Naive thymus-derived CD4-positive, alpha-beta T cell (primary cell): ENCODE data around the gene LRRC15. TPM values are rescaled to one million over a fixed set of nuclear protein-coding genes. Genes with fewer than 3 reads are reported as not detected.

ENCODE experiments used
- ATAC-seq: fragments of 150-1000 bp; cut with Tn5 transposase; 2 replicates; pipeline ENCODE4 v1.10.0; 2021; ENCODE audit warnings: mild to moderate bottlenecking, moderate library complexity
- CTCF ChIA-PET: fragments of 350-600 bp; sonication (Branson Sonifier 250); formaldehyde crosslinking; loops from one replicate; lab custom pipeline; 2021; ENCODE audit warnings: antibody characterized with exemption; lab: Charles Lee
- POLR2A ChIA-PET: fragments of 350-600 bp; sonication (Branson Sonifier 250); formaldehyde crosslinking; loops from one replicate; lab custom pipeline; 2021; ENCODE audit warnings: antibody characterized with exemption, inconsistent platforms; lab: Charles Lee
- DNase-seq, 9 donors: peaks; one replicate each; pipeline versions ENCODE4 v3.0.0 to v3.0.0-alpha.2; 2020 to 2022; ENCODE audit warnings: mixed read lengths in 1 of 9
- H3K27ac ChIP-seq: one replicate; pipeline ENCODE4 v1.7.0; 2013; ENCODE audit warnings: mild to moderate bottlenecking, low read depth, low read length, moderate library complexity
- H3K27me3 ChIP-seq, 2 donors: one replicate each; pipeline ENCODE4 v1.7.0; 2013; ENCODE audit warnings: low read length in 2 of 2, mild to moderate bottlenecking in 2 of 2, moderate library complexity in 2 of 2; ENCODE audit not compliant: control insufficient read depth in 2 of 2, insufficient read depth in 2 of 2
- H3K36me3 ChIP-seq, 3 experiments: 1 replicate in 2 of 3; 2 replicates in 1 of 3; pipeline ENCODE4 v1.7.0; 2013; ENCODE audit warnings: low read length in 3 of 3, mild to moderate bottlenecking in 3 of 3, moderate library complexity in 1 of 3; ENCODE audit not compliant: insufficient read depth in 3 of 3, control insufficient read depth in 2 of 3
- H3K4me1 ChIP-seq, 2 donors: one replicate each; pipeline ENCODE4 v1.7.0; 2013; ENCODE audit warnings: low read length in 2 of 2, mild to moderate bottlenecking in 2 of 2, moderate library complexity in 1 of 2; ENCODE audit not compliant: control insufficient read depth in 2 of 2, insufficient read depth in 2 of 2
- H3K4me3 ChIP-seq: 2 replicates; pipeline ENCODE4 v1.7.0; 2013; ENCODE audit warnings: mild to moderate bottlenecking, low read length
- H3K9me3 ChIP-seq, 3 experiments: 1 replicate in 2 of 3; 2 replicates in 1 of 3; pipeline ENCODE4 v1.7.0; 2013; ENCODE audit warnings: low read length in 3 of 3; ENCODE audit not compliant: control insufficient read depth in 2 of 3
- H3K27ac Mint-ChIP-seq, 9 donors: one replicate each; pipeline ENCODE4 v1.8.0; 2020 to 2022; ENCODE audit warnings: mixed read lengths in 9 of 9, mild to moderate bottlenecking in 8 of 9, moderate library complexity in 5 of 9, inconsistent platforms in 2 of 9
- H3K27me3 Mint-ChIP-seq, 5 donors: one replicate each; pipeline ENCODE4 v1.8.0; 2021 to 2022; ENCODE audit warnings: mixed read lengths in 5 of 5, mild to moderate bottlenecking in 1 of 5
- H3K36me3 Mint-ChIP-seq, 5 donors: one replicate each; pipeline ENCODE4 v1.8.0; 2020 to 2022; ENCODE audit warnings: mixed read lengths in 5 of 5, mild to moderate bottlenecking in 3 of 5, inconsistent platforms in 1 of 5
- H3K4me1 Mint-ChIP-seq, 7 donors: one replicate each; pipeline ENCODE4 v1.8.0; 2020 to 2022; ENCODE audit warnings: mixed read lengths in 7 of 7, mild to moderate bottlenecking in 3 of 7, inconsistent platforms in 1 of 7
- H3K4me3 Mint-ChIP-seq, 10 donors: one replicate each; pipeline ENCODE4 v1.8.0; 2020 to 2022; ENCODE audit warnings: mild to moderate bottlenecking in 10 of 10, mixed read lengths in 10 of 10, moderate library complexity in 6 of 10, inconsistent platforms in 2 of 10
- H3K9me3 Mint-ChIP-seq, 11 donors: one replicate each; pipeline ENCODE4 v1.8.0; 2020 to 2022; ENCODE audit warnings: mixed read lengths in 11 of 11, mild to moderate bottlenecking in 4 of 11, inconsistent platforms in 1 of 11, moderate library complexity in 1 of 11
- intact Hi-C, 2 donors: fragments of 100-400 bp; cut with micrococcal nuclease; formaldehyde crosslinking; loops; one replicate each; pipeline ENCODE4 v1.15.1; 2023
- polyA plus RNA-seq, 2 donors: library from polyadenylated mRNA; unstranded; fragments of 300-500 nt; fragmentation: Illumina TruSeq; gene quantifications; one replicate each; pipeline ENCODE4 v1.2.3, GENCODE V29; 2021
- total RNA-seq, 6 experiments: library from RNA in 5 of 6; stranded (reverse) in 5 of 6; gene quantifications; 1 replicate in 5 of 6; 2 replicates in 1 of 6; pipeline ENCODE4 v1.2.3 and lab custom pipeline; 2021 to 2026

Gene LRRC15
- total and polyA plus RNA-seq, 7 experiments from 2014 or later, result not detected

GRCh38 chr3:194380326-194380725, 10.8 kb upstream of the LRRC15 start:
- no peaks in the 10 kb centered on the region for H3K36me3 Mint-ChIP-seq

GRCh38 chr3:194379651-194380050, 10.1 kb upstream of the LRRC15 start:
- DNase-seq, result no peak
- no peak overlapping the region for H3K4me3 Mint-ChIP-seq
- Histone ChIP-seq H3K27ac (no peak overlapping the region), H3K36me3 (no peaks in the 10 kb centered on the region), H3K4me3 (no peak overlapping the region), H3K4me1 (no peaks in the 10 kb centered on the region), H3K9me3 (no peaks in the 10 kb centered on the region), H3K27me3 (no peaks in the 10 kb centered on the region)
- intact Hi-C loops, result no loop called here
- peaks cover 0 to 4% (median 0%) of the 10 kb centered on the region in 7 donors for H3K4me1 Mint-ChIP-seq
- ChIA-PET CTCF (no interaction called here), POLR2A (no interaction called here)
- H3K36me3 Mint-ChIP-seq, result no peaks in the 10 kb centered on the region
- ATAC-seq, result no peak
- H3K27ac Mint-ChIP-seq, result no peak overlapping the region
- peaks cover 0 to 17% (median 4%) of the 10 kb centered on the region in 5 donors for H3K27me3 Mint-ChIP-seq
- no peaks in the 10 kb centered on the region for H3K9me3 Mint-ChIP-seq

More at GRCh38 chr3:194380326-194380725, 10.8 kb upstream of the LRRC15 start:
- H3K27me3 Mint-ChIP-seq, result peaks cover 0 to 16% (median 0%) of the 10 kb centered on the region in 5 donors
- ChIA-PET CTCF (interaction anchor here (0.7 kb wide), 1 partner anchor 16 kb away, joined by 3 read pairs; no protein-coding TSS in a partner anchor), POLR2A (interaction anchor here (1.2 kb wide), 1 partner anchor 17 kb away, joined by 3 read pairs; no protein-coding TSS in a partner anchor)
- Histone ChIP-seq H3K4me1 (no peaks in the 10 kb centered on the region), H3K9me3 (no peaks in the 10 kb centered on the region), H3K27ac (no peak overlapping the region), H3K27me3 (no peaks in the 10 kb centered on the region), H3K36me3 (no peaks in the 10 kb centered on the region), H3K4me3 (no peak overlapping the region)
- H3K4me3 Mint-ChIP-seq, result no peak overlapping the region
- H3K9me3 Mint-ChIP-seq, result no peaks in the 10 kb centered on the region
- H3K4me1 Mint-ChIP-seq, result no peaks in the 10 kb centered on the region
- no peak overlapping the region for H3K27ac Mint-ChIP-seq
- ATAC-seq (no peak), DNase-seq (no peak)
- intact Hi-C loops, result no loop called here

GRCh38 chr3:194379231-194379630, 9.7 kb upstream of the LRRC15 start:
- Histone ChIP-seq H3K4me1 (no peaks in the 10 kb centered on the region), H3K36me3 (no peaks in the 10 kb centered on the region), H3K9me3 (no peaks in the 10 kb centered on the region), H3K27ac (no peak overlapping the region), H3K27me3 (no peaks in the 10 kb centered on the region), H3K4me3 (no peak overlapping the region)
- Mint-ChIP-seq H3K4me1 (peaks cover 0 to 4% (median 0%) of the 10 kb centered on the region in 7 donors), H3K27me3 (peaks cover 0 to 17% (median 4%) of the 10 kb centered on the region in 5 donors), H3K9me3 (no peaks in the 10 kb centered on the region), H3K36me3 (no peaks in the 10 kb centered on the region), H3K27ac (peak overlapping the region in 1 of 9 donors; percentile 80), H3K4me3 (no peak overlapping the region)
- DNase-seq (no peak), ATAC-seq (no peak)
- ChIA-PET POLR2A (no interaction called here), CTCF (no interaction called here)
- intact Hi-C loops, result no loop called here

DNA sequence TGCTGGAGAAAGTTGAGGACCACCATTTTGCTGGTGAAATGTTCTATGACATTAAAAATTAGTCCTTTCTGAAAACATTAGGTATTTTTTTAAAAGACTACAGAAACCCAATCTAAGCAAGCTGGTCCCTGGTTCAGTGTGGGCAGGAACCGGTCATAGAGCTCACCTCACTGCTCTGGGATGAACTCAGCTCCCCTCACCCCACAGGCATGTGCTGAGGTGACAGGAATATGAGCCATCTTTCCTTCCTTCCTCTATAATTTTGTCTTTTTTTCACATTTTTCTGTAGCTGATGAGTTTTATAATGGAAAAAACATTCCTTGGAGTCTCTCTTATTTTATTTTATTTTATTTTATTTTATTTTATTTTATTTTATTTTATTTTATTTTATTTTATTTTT, 8.2 kb upstream of the LRRC15 start:
- H3K36me3 ChIP-seq, result no peaks in the 10 kb centered on the region
- no peak overlapping the region for H3K27ac ChIP-seq
- DNase-seq, result no peak
- H3K4me1 Mint-ChIP-seq, result peaks cover 0 to 4% (median 0%) of the 10 kb centered on the region in 7 donors
- H3K27ac Mint-ChIP-seq, result no peak overlapping the region
- intact Hi-C loops, result no loop called here
- ChIA-PET CTCF (interaction anchor here (0.6 to 0.7 kb wide), 2 partner anchors 201 to 588 kb away, joined by 3 read pairs; no protein-coding TSS in a partner anchor), POLR2A (no interaction called here)
- peaks cover 0 to 15% (median 4%) of the 10 kb centered on the region in 5 donors for H3K27me3 Mint-ChIP-seq
- no peak overlapping the region for H3K4me3 Mint-ChIP-seq
- no peaks in the 10 kb centered on the region for H3K9me3 Mint-ChIP-seq
- ATAC-seq, result no peak
- no peak overlapping the region for H3K4me3 ChIP-seq
- H3K9me3 ChIP-seq, result no peaks in the 10 kb centered on the region
- H3K27me3 ChIP-seq, result no peaks in the 10 kb centered on the region
- no peaks in the 10 kb centered on the region for H3K36me3 Mint-ChIP-seq
- H3K4me1 ChIP-seq, result no peaks in the 10 kb centered on the region

DNA sequence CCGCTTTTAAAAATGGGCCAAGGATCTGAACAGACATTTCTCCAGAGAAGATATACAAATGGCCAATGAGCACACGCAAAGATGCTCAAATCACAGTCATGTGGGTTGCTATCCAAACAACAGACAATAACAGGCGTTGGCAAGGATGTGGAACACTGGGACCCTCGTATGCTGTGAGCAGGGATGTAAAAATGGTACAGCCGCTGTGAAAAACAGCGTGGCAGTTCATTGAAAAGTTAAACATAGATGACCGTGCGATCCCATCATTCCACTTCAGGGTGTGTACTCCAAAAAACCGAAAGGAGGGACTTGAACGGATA, 6.7 kb upstream of the LRRC15 start:
- H3K9me3 Mint-ChIP-seq, result peaks cover 0 to 1% (median 0%) of the 10 kb centered on the region in 11 donors
- Histone ChIP-seq H3K4me3 (no peak overlapping the region), H3K36me3 (no peaks in the 10 kb centered on the region), H3K4me1 (no peaks in the 10 kb centered on the region), H3K27me3 (no peaks in the 10 kb centered on the region), H3K9me3 (no peaks in the 10 kb centered on the region), H3K27ac (no peak overlapping the region)
- no peak overlapping the region for H3K27ac Mint-ChIP-seq
- DNase-seq (no peak), ATAC-seq (no peak)
- CTCF ChIA-PET, result no interaction called here
- H3K4me3 Mint-ChIP-seq, result no peak overlapping the region
- peaks cover 0 to 4% (median 0%) of the 10 kb centered on the region in 7 donors for H3K4me1 Mint-ChIP-seq
- peaks cover 0 to 22% (median 4%) of the 10 kb centered on the region in 5 donors for H3K27me3 Mint-ChIP-seq
- H3K36me3 Mint-ChIP-seq, result no peaks in the 10 kb centered on the region
- POLR2A ChIA-PET, result no interaction called here
- intact Hi-C loops, result no loop called here

- no peaks in the 10 kb centered on the region for H3K4me1 ChIP-seq
- H3K27me3 ChIP-seq, result no peaks in the 10 kb centered on the region
- Mint-ChIP-seq H3K27ac (no peak overlapping the region), H3K4me1 (peaks cover 0 to 4% (median 0%) of the 10 kb centered on the region in 7 donors), H3K9me3 (peaks cover 0 to 1% (median 0%) of the 10 kb centered on the region in 11 donors), H3K27me3 (peaks cover 2 to 26% (median 7%) of the 10 kb centered on the region in 5 donors), H3K36me3 (no peaks in the 10 kb centered on the region), H3K4me3 (no peak overlapping the region)
- no peaks in the 10 kb centered on the region for H3K36me3 ChIP-seq
- no peak for DNase-seq
- ChIA-PET POLR2A (no interaction called here), CTCF (no interaction called here)
- intact Hi-C loops, result no loop called here
- no peak overlapping the region for H3K27ac ChIP-seq
- no peak overlapping the region for H3K4me3 ChIP-seq
- no peak for ATAC-seq
- no peaks in the 10 kb centered on the region for H3K9me3 ChIP-seq
Observed at GRCh38 chr3:194375473-194376240, 6.1 kb upstream of the LRRC15 start.

DNA sequence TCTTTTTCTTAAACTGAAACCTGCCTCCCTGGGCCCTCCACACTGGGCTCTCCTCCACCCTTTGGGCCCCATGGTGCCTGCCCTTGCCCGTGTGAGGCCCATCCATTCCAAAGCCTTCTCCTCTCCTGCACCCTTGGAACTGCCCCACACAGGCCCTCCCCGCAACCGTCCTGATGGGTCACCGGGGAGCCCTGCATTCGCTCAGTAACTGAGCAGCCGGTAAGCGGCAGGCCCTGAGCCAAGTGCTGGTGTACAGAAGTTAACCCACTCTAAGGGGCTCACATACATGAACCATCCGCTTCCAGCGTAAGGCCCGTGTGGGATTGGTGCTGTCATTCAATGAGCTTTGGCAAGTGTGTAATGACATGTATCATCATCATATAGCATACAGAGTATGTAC, 5.4 kb upstream of the LRRC15 start:
- H3K4me1 ChIP-seq, result no peaks in the 10 kb centered on the region
- Mint-ChIP-seq H3K27me3 (peaks cover 10 to 31% (median 13%) of the 10 kb centered on the region in 5 donors), H3K27ac (peak overlapping the region in 1 of 9 donors; percentile 70), H3K4me1 (peaks cover 0 to 4% (median 0%) of the 10 kb centered on the region in 7 donors), H3K9me3 (peaks cover 0 to 1% (median 0%) of the 10 kb centered on the region in 11 donors), H3K4me3 (no peak overlapping the region), H3K36me3 (no peaks in the 10 kb centered on the region)
- no peaks in the 10 kb centered on the region for H3K36me3 ChIP-seq
- H3K4me3 ChIP-seq, result no peak overlapping the region
- no peaks in the 10 kb centered on the region for H3K9me3 ChIP-seq
- no peak for ATAC-seq
- CTCF ChIA-PET, result no interaction called here
- intact Hi-C loops, result no loop called here
- no peak overlapping the region for H3K27ac ChIP-seq
- DNase-seq, result no peak
- POLR2A ChIA-PET, result no interaction called here
- no peaks in the 10 kb centered on the region for H3K27me3 ChIP-seq
